Fibroblast of skin of back (primary cell): ENCODE measurements around the gene MS4A8. TPM values are rescaled to one million over a fixed set of nuclear protein-coding genes. Genes with fewer than 3 reads are reported as not detected.
"Not testable (repeated sequence)": the region's sequence is repeated elsewhere in the genome, so short reads cannot be mapped to it uniquely, and the experiment has no call there.

Source experiments
- DNase-seq: peaks from one replicate; pipeline ENCODE4 v3.0.0-alpha.2; 2013
- polyA plus RNA-seq, 2 experiments: library from polyadenylated mRNA; unstranded; fragments of 120-200 nt; gene quantifications; one replicate each; pipeline ENCODE4 v1.2.1, GENCODE V29; 2013; ENCODE audit not compliant: insufficient read length in 2 of 2

Gene MS4A8, protein sequence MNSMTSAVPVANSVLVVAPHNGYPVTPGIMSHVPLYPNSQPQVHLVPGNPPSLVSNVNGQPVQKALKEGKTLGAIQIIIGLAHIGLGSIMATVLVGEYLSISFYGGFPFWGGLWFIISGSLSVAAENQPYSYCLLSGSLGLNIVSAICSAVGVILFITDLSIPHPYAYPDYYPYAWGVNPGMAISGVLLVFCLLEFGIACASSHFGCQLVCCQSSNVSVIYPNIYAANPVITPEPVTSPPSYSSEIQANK
- not detected for polyA plus RNA-seq (2013, experiment 1 of 2; ENCODE audit: insufficient read length)
- not detected for polyA plus RNA-seq (2013, experiment 2 of 2; ENCODE audit: insufficient read length)

DNA sequence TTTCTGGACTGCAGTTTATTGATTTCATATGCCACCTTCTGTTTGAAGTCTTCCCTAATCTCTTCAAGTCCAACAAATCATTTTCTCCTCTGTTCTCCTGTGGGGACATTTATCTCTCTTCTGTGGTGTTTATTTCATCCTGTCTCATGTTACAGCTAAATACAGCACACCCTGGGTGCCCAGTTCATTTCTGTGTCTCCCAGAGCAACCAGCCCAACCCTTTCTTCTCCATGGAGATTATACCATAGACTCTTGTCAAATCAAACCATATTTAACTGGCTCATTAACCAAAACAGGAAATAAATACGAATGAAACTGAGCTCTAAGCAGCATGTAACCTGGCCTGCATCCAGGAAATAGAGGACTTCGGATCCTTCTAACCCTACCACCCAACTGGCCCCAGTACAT is at the start of gene MS4A8:
TSS of gene MS4A8 (plus strand) at position 329 of the 408 bp plus-strand sequence. CDS start 1,249 bp downstream, outside the sequence.
- no peak for DNase-seq

DNA sequence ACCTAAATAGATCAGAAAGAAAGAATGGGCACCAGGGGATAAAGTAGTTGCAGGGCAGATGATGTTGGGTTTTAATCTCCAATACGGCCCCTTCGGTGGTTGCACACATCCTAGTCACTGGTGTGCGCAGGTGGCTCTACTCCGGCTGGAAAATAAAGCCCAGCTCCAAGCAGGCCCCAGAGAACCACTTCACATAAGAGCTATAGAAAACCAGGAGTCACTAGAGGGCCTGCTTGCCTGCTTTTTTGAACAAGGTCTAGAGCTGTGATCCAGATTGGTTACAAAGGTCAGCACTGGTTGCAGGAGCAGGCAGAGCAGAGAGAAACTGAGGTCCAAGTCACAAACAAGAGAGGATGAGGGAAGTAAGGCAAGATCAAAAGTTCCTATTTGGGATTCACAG is 41.5 kb upstream of the MS4A8 start:
- no peak for DNase-seq

DNA sequence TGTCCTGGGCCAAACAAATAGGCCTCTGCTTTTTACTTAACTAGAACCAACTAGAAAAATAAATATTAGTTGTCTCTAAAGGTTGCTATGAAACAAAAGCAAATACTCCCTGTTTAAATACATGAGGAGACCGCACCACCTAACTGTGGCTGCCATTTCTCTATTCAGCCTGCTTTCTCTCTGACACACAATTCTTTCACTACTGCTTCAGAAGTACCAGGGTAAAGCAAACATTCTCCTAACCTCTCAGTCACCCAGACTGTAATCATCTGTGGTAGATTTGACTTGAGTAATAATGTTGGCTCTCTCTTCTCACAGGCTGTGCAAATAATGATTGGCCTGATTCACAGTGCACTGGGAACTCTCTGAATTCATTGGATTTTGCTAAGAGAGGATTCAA is 41.0 kb upstream of the MS4A8 start:
- DNase-seq, result no peak

DNA sequence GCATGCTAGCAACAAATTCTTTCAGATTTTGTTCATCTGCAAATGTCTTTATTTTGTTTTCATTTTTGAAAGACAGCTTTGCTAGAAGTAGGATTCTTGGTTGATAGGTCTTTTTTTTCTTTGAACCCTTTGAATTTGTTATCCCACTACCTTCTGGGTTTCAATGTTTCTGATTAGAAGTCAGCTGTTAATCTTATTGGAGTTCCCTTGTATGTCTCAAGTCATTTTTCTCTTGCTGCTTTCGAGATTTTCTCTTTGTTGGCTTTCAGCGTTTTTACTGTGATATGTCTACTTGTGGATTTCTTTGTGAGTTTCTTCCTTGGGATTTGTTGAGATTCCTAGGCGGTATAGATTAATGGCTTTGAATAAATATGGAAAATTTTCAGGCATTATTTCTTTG is 27.2 kb upstream of the MS4A8 start:
- DNase-seq, result no peak

DNA sequence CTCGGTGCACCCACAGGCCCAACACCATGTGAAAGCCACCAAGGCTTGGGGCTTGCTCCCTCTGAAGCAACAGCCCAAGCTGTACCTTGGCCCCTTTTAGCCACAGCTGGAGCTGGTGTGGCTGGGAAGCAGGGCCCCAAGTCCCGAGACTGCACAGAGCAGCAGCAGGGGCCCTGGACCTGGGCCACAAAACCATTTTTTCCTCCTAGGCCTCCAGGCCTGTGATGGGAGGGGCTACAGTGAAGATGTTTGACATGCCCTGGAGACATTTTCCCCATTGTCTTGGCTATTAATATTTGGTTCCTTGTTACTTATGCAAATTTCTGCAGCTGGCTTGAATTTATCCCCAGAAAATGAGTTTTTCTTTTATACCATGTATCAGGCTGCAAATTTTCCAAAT is 21.2 kb upstream of the MS4A8 start:
- not testable (repeated sequence) for DNase-seq

DNA sequence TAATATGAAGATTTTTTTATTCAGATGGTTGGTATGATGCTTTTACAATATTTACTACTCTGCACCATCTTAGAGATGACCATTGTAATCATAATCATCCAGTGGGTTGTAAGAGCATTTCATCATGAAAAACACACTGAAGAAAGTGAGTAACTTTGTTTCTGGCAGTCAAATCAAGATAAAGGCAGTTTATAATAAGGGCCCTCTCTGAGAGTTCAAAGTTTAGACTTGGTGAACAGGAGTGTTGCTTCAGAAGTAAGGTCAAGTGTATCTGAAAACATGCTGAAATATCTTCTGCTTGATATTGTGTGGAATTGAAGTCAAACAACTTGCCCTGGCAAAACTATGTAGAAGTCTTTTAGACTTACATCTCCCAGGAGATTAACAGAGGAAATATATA is 19.5 kb upstream of the MS4A8 start:
- no peak for DNase-seq

DNA sequence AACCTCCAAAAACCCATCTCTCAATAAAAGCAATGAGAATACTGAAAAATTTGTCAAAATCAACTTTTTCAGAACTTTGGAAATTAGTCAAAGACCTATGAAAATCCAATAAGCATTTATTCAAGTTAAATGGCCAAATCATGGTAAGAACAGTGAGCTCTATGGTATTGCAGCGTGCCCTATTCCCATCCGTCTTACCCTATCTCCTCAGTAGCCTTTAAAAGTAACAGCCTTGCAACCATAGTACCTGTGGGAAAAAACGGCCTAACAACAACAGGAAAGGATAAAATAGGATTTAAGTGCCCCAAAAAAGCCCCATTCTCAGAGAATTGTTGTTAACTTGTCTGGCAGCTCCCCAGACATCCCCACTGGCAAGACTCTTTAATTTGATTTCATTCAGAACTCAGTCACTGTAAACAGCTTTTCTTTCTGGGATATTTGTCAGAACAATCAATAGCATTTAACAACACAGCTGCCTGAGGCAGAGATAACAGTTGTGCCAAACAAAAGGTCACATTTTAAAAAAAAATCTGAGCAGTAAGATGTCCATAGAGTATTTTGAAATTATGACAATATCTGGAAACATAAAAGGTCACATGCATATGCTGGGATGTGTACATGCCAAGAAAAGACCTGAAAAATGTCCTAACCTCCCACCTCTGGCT is 18.8 kb upstream of the MS4A8 start:
- no peak for DNase-seq

DNA sequence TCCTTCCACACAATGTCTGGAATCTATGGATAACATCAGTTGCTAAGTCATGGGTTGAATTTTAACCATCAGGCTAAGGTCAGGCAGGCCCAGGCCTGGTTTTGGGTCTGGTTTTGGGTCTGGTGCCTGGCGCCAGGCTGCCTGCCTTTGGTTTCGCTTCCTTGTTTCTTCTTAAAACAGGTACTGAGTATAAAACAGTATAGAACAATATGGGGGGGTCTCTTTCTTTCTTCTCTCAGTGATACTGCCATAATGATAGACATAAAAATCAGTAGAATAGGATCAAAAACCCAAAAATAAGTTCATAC is 14.9 kb upstream of the MS4A8 start:
- not testable (repeated sequence) for DNase-seq

DNA sequence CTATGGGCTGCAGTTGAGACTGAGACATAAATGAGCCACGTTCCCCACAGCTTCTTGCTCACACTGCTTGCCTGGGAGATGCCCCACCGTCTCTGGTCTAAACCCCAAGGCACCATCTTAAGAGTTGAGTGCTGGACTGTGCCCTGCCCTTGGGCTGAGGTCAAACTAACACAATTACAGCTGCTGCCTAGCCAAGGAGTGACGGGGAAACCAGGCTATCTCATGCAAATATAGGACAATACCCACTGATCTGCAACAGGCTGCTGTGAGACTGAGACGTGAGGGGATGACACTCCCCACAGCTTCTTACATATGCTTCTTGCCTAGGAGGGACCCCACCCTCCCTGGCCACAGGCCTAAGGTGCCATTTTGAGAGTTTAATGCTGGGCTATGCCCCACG is 7.8 kb upstream of the MS4A8 start:
- no peak for DNase-seq

DNA sequence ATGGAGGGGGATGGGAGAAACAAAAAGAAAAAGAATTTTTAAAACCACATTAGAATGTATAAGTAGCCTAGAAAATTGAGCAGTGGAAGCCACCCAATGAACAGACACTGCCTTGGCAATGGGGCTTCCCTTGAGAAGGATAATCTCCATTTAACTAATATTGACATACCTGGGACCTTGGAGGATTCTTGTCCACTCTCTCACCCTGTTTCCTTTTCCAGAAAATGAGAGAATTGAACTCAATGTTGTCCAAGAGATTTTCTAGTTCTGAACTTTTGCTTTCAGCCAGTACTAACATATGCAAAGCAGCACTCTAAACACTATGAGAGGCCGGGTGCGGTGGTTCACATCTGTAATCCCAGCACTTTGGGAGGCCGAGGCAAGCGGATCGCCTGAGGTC is 524 bp downstream of the MS4A8 start:
- DNase-seq, result no peak

DNA sequence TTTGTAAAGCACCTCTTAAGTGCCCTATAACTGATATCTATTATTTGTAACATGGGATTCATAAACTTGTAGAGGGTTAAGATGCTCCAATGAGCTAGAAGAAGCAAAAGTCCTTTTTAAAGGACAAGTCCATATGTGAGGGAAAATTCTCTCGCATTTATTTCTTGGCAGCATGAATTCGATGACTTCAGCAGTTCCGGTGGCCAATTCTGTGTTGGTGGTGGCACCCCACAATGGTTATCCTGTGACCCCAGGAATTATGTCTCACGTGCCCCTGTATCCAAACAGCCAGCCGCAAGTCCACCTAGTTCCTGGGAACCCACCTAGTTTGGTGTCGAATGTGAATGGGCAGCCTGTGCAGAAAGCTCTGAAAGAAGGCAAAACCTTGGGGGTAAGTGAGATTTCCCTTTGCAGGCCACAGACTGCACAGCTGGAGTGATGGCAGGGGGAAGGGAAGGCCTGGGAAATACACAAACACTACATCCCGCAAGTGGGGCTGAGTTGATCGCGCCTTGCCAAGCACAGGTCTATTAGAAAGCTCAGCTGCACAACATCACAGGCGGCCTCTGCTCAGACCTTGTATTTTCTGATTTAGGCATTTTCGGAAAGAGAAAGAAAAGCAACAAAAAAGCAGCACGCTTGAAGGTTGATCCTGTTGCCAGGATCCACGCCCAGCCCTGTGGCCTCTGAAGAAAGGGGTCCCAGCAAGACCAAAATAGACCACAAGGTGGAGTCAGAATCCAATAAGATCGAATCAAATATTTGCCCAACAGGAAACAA is 1.5 kb downstream of the MS4A8 start:
- no peak for DNase-seq

DNA sequence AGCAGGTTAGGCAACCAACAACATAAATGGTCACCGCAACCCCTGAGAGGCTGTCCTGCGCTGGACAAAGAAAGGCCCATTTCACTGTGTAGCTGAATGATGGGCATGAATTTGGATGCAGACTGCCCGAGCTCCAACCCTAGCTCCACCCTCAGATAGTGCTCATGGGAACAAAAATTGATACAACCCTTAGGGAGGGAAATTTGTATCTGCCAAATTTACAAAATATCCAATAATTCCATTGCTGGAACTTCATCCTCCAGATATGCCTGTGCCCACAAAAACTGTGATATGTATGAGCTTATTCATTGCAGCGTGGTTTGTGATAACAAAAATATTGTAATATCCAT is 2.0 kb downstream of the MS4A8 start:
- no peak for DNase-seq

DNA sequence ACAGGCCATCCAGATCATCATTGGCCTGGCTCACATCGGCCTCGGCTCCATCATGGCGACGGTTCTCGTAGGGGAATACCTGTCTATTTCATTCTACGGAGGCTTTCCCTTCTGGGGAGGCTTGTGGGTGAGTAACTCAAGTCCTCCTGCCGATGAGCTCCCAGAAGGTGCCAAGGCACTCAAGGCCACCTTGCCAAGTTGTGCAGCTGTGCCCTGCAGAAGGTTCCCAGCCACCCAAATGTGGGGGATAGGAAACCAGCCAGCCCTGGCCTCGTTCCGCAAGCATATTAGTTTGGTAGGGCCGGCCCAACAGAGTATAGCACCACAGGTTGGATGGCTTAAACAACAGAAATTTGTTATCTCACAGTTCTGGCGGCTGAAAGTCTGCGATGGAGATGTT is 4.0 kb downstream of the MS4A8 start:
- DNase-seq, result no peak

DNA sequence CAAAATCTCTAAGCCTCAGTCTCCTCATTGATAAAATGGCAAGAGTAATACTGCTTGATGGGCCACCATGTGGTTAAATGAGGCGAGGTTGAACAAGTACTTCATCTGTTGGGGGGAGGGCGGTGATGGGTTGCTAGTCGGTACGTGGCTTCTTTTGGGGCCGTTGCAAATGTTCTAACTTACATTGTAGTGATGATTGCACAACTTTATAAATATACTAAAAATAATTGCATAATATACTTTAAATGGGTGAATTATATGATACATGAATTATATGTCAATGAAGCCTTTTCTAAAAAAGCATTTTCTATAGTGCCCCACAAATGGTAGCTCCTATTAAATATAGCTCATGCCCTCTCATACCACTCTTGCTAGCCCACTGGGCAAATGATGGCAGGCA is 6.5 kb downstream of the MS4A8 start:
- DNase-seq, result no peak

DNA sequence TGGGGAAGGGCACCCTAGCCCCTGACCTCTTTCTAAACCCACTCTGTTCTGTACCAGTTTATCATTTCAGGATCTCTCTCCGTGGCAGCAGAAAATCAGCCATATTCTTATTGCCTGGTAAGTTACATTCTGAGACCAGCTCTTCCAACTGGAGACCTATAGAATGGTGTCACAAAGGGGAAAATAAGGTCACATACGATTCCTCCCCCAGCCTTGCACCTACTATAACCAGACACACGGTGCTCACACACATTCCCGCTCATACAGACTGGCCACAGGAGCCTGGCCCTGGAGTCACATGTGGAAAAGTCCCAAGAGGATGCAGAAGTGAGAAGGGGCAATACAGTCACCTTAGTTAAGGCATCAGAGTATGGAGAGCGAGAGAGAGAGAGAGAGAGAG is 7.5 kb downstream of the MS4A8 start:
- no peak for DNase-seq

DNA sequence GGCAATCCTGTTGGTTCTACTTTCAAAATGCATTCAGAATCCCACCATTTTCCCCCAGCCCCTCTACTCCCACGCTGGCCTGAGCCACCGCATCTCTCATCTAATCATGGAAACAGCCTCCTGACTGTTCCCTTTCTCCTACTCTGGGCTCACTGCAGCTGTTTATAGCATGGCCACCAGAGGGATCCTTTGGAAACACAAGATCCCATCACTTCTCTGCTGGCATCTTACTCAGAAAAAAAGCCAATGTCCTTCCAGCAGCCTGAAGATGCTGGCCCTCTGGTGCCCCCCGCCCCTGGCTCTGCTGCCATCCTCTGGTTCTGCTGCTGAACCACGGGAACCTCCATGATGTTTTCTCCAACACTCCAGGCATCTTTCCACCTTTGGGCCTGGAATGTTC is 11.1 kb downstream of the MS4A8 start:
- DNase-seq, result no peak

DNA sequence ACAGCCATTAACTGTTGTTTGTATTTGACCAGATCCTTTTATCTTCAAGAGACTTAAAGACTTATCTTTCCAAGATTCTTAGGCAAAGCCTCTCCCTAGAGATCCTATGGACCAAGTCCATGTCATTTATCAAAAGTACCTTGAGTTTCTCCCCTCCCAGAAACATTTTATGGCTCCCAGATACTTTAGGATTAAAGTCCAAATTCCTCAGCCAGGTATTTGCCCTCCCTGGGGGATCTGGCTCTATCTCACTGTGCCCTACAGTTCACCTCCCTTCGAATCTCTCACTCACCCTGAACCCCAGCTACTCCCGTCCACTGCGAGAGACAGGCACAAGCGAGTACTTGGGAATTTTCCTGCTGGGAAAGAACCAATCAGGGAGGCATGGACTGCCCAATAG is 11.9 kb downstream of the MS4A8 start:
- no peak for DNase-seq

DNA sequence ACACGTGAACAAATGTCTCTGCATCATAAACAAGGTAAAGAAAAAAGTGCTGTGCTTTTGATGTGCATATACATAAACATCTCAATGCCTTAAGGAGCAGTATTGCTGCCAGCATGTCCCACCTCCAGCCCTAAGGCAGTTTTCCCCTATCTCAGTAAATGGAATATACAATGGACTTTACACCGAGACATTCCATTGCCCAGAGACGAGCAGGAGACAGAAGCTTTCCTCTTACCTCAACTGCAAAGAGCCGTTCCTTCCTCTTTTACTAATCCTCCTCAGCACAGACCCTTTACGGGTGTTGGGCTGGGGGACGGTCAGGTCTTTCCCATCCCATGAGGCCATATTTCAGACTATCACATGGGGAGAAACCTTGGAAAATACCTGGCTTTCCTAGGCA is 14.0 kb downstream of the MS4A8 start:
- DNase-seq, result not testable (repeated sequence)

DNA sequence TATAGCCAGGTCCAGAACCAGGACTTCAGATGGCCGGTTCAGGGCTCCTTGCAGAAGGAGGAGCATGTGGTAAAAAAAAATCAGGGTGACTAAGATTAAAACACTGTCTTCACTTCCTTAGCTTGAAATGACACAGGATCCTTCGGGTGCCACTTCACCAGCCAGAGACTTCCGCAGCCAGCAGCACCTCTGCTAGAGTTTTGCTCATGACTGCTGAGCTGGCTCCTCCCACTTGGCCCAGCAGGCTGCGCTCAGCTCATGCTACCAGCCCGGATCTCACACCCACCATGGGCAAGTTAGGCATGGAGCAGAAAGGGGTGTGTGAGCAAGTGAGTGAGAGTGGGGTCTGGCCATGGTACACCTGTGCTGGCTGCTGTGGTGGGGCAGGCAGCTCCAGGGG is 18.5 kb downstream of the MS4A8 start:
- no peak for DNase-seq

DNA sequence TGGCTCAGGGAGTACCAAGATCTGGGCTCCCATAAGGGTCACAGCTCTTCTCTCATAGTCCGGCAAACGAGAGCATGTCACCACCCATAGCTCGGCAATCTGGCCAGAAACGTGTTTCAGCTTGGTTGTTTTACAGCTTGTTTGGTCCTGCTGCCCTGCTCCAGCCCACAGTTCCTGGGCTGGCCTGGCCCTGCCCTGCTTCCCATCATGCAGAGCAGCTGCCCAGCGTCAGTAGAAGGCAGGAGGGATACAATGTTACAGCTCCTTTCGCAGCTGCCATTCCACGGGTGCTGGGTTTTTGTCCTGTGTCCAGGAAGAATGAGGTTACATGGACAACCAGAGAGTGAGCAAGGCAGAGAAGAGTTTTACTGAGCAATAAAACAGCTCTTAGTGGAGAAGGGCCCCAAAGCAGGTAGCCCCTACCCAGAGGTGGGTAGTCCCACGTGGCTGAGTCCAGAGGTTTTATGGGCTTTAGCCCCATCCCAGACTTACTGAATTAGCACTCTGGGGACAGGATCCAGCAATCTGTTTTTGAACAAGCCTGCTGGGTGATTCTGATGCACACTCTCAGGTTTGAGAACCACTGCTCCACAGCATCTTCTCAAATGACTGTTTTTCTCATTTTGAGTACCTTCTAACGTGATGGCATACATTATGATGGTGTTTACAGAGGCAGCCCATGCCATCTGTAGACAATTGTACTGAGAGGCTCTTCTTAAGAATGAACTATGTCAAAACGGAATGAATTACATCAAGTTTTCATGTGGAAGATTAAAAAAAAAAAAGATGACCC is 19.3 kb downstream of the MS4A8 start:
- DNase-seq, result no peak

DNA sequence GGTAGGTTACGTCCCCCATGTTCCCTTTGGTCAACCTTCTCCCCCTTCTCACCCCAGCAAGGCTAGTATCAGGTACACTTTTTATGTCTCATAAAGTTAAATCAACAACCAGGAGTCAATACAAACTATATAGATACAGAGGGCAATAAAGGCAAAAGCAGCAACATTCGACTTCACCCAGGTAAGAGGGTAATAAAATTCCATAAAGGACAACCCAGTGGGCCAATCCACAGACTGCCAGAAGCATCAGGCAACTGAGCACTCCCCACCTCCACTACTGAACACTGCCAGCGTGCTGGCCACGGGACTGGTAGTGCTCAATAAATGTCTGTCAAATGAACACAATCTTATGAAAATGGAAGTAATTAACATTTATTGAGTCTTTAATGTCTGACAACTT is 20.0 kb downstream of the MS4A8 start:
- DNase-seq, result no peak

DNA sequence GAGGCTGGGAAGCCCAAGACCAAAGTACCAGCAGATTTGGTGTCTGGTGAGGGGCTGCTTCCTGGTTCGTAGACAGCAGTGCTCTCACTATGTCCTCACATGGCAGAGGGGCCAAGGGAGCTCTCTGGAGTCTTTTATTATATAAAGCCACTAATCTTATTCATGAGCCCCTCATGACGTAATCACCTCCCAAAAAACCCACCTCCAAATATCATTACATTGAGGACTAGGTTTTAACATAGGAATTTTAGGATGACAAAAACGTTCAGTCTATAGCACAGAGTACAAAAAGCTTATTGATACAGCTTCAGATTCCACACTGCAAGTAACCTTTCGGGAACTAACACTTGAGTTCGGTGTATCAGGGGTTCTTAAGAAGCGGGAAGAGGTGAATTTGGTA is 21.0 kb downstream of the MS4A8 start:
- DNase-seq, result no peak

DNA sequence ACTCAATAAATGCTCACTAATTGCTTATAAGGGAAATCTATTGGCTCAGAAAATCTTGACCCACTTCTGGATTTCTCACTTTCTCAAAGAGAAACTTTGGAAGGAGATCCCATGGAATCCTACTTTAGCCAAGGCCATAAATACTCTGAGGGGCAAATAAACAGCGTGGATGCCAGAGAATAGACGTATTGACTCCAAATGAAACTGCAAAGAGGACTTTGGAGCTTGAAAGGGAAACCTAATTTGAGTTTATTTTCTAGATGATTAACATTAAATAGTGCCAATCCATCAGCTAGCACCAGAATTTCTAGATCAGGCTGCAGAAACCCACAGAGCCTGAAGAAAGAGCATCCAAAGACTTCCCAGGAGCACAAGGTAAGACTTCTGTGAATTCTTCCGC is 25.0 kb downstream of the MS4A8 start, which contains the start of gene MS4A18:
TSS of gene MS4A18 (plus strand) at position 301 of the 400 bp plus-strand sequence.
- DNase-seq, result no peak
